Activated CD8-positive, alpha-beta memory T cell treated with anti-CD3 and anti-CD28 coated beads for 36 hours (primary cell): ENCODE data around the gene ANGPTL3. TPM values are rescaled to one million over a fixed set of nuclear protein-coding genes. Genes with fewer than 3 reads are reported as not detected.

ENCODE experiments used
- CTCF ChIA-PET: fragments of 350-600 bp; sonication (Branson Sonifier 250); formaldehyde crosslinking; loops from one replicate; lab custom pipeline; 2021; ENCODE audit warnings: antibody characterized with exemption; lab: Charles Lee
- POLR2A ChIA-PET: fragments of 350-600 bp; sonication (Branson Sonifier 250); formaldehyde crosslinking; loops from one replicate; lab custom pipeline; 2021; ENCODE audit warnings: antibody characterized with exemption; lab: Charles Lee
- total RNA-seq, 2 experiments: library from RNA; stranded (reverse); gene quantifications; one replicate each; pipeline ENCODE4 v1.2.3, GENCODE V29; 2021

ANGPTL3 gene
- total RNA-seq, 2 experiments from 2014 or later = not detected

DNA sequence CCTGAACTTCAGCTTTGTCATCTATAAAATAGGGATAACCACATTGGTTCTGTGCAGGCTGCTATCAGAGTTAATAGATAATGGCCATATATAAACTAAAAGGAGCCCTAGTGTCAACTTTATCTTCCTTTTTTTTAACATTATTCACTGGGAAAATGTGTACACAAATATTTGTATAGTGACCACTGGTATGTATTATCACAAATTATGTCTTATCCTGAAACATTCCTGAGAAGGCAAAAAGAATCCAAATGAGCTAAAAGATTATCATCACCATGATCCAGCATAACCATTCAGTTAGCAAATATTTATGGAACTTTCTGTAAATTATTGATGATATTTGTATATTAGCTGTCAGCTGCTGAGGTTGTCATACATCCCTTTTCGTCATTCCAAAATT lies 16.6 kb downstream of the ANGPTL3 start:
- ChIA-PET CTCF (interaction anchor here (0.6 kb wide), 1 partner anchor 957 kb away, joined by 6 read pairs; no protein-coding TSS in a partner anchor), POLR2A (no interaction called here)

DNA sequence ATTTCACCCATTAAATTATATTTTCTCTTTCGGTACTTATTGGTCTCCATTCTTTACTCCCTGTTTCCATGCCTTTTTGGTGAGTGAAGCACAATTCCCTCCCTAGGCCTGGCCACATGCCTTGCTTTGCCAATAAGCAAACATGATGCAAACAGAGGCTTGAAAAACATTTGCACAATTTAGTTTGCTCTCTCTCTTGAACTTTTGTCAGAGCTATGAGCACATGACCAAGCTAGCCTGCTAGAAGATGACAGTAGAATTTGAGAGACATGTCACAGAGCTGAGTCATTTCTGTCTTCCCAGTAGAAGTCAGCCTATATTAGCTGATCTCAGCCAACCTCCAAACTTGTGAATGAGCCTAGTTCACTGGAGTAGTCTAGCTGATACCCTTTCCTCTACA lies 24.6 kb downstream of the ANGPTL3 start:
- ChIA-PET POLR2A (no interaction called here), CTCF (interaction anchor here (0.6 to 0.8 kb wide), 2 partner anchors 13 to 24 kb away, joined by 3 to 4 read pairs; no protein-coding TSS in a partner anchor)

DNA sequence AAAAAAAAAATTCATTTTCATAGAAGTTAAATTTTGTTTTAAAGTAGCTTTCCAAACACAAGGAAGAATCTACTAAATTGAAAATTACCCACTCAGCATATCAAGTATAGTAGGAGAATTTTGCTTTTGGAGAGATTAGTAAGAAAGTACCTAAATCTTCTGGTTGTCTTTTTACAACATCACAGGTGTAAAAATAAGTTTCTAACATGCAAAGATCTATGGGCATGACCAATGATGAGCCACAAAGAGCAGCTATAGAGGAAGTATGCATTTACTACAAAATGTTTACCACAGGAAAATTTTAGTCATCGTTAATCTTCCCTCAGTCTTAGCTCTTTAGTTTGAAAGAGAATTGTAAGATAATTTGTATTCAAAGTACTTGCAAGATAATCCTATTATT lies 28.1 kb downstream of the ANGPTL3 start:
- POLR2A ChIA-PET = no interaction called here
- CTCF ChIA-PET = no interaction called here

DNA sequence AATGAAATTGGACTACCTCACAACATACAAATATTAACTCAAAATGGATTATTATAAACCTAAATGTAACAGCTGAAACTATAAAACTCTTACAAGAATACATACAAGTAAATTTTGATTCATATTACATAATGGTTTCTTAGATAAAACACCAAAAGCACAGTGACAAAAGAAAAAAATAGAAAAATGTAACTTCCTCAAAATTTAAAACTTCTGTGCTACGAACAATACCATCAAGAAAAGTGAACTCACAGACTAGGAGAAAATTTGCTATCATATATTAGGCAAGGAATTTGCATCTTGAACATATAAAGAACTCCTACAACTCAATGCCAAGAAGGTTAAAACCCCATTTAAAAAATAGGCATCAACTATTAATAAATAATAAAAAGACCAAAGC lies 31.2 kb downstream of the ANGPTL3 start:
- POLR2A ChIA-PET = no interaction called here
- CTCF ChIA-PET = no interaction called here

DNA sequence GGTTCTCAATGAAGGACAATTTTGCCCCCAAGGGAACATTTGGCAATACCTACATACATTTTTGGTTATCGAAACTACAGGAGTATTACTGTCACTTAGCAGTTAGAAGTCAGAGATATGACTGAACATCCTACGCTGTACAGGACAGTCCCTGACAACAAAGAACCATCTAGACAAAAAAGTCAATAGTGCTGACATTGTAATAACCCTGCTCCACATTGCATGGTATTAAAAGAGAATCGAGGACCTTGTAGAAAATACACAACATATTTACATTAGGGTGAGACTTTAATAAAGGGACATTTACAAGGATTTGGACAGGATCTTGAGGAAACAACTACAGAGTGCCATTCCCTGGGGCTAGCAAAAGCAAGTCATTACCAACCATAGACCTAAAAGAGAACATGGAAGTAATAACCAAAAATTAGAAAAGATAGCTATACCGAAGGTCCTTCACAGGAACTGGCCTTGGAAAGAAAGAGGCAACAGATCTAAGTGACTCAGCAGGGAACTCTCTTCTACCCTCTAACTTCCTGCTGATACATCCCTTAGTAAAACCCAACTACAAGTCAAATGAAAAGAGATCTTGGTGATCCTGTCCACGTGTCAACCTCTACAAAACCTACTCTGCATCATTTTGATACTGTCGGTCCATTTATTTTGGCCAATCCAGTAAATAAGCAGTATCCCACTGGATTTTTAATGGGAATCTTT lies 40.2 kb downstream of the ANGPTL3 start:
- CTCF ChIA-PET = no interaction called here
- POLR2A ChIA-PET = no interaction called here

DNA sequence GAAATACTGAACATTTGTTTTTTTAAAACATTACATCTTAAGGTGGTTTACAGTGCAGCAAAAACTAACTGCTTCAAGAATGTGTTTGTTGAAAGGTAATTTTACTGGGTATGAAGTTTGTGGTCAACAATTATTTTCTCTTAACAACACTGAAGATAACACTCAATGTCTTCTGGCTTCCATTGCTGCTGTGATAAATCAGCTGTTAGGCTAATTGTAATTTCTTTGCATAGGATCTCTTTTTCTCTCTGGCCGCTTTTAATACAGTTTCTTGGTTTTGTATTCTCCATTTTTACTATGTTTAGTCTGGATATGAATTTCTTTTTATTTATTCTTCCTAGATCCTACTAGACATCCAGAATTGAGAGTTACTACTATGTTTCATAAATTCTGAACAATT lies 46.0 kb downstream of the ANGPTL3 start:
- CTCF ChIA-PET = no interaction called here

DNA sequence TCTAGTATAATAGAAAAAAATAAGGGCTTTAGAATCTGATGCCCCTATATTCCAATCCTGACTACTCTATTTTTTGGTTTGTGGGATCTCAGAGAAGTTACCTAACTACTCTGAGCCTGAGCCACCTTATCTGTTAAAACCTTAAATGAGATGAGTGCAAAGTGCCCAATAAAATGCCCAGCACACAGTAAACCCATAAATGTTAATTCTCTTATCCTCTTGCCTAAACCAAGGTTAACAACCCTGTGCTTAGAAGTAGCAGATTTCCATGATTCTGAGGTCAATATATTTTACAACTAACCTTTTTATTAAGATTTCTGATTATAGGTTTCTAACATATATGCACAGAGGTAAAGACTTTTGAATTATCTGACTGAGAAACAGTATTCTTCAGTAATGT lies 55.1 kb downstream of the ANGPTL3 start:
- ChIA-PET POLR2A (no interaction called here), CTCF (no interaction called here)

More for the DNA sequence above, 46.0 kb downstream of the ANGPTL3 start:
- POLR2A ChIA-PET = no interaction called here

DNA sequence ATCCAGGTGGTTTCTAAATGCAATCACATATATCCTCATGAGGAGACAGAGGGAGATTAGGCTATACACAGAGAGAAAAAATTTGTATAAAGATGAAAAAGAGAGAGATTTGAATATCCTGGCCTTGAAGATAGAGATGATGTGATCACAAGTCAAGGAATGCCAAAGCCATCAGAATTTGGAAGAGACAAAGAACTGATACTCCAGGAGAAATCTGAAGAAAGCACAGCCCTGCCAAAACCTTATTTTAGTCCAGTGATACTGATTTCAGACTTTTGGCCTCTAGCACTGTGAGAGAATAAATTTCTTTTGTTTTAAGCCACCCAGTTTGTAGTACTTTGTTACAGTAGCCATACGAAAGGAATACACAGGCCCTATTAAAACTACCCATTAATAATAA lies 57.4 kb downstream of the ANGPTL3 start:
- POLR2A ChIA-PET = no interaction called here
- CTCF ChIA-PET = no interaction called here

Other genes with a start within 250 kb of the ANGPTL3 start
- gene USP1, start 160.5 kb upstream of the ANGPTL3 start, total RNA-seq = 100 to 1,000 TPM in 1 of 2 experiments, 10 to 100 TPM in 1; 98.4 to 101 TPM
- gene DOCK7, start 90.9 kb downstream of the ANGPTL3 start, total RNA-seq = 10 to 100 TPM; 11.6 to 12.7 TPM
- gene ATG4C, start 186.6 kb downstream of the ANGPTL3 start, total RNA-seq = 10 to 100 TPM; 18.0 to 18.7 TPM